Hematopoietic multipotent progenitor cell treated with erythropoietin and hydrocortisone succinate and interleukin-3 and kit ligand, for 4 days (in vitro differentiated cells): ENCODE data around the gene AFAP1.
A peak's percentile ranks its signal among the peaks of the same experiment; 100 is the strongest.

Experiments used
- DNase-seq: peaks from one replicate; pipeline ENCODE4 v3.0.0-alpha.2; 2015

Gene AFAP1

DNA sequence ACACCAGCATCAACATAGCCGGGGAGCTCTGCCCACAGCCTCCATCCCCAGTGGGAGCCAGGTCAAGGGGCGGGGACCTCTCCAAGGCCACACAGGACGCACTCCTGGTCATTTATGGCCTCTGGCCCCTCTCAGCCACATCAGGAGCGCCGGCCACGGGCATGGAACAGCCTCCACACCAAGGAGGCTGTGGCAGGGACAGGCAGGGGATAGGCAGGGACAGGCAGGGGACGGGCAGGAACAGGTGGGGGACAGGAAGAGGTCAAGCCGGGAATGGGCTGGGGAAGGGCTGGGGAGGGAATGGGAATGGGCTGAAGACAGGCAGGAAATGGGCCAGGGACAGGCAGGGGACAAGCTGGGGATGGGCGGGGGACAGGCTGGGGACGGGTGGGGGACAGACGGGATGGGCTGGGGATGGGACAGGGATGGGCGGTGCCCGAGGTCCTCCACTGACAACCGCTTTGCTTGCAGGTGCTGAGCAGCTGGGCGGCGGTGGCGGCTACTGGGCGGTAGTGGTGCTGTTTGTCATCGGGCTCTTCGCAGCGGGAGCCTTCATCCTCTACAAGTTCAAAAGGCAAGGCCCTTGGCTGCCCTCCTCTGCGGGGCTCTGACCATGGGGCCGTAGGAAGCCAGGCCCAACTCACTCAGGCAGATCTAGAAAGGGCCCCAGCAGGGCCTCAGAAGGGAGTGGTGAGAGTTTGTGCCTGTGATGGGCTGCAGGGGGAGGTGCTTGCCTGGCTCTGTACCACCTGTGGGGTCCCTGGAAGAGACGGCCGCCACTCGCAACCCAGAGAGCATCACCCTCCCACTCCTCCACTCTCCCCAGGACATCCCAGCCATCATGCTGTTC, 205.6 kb downstream of the AFAP1 start:
- DNase-seq, result no peak

DNA sequence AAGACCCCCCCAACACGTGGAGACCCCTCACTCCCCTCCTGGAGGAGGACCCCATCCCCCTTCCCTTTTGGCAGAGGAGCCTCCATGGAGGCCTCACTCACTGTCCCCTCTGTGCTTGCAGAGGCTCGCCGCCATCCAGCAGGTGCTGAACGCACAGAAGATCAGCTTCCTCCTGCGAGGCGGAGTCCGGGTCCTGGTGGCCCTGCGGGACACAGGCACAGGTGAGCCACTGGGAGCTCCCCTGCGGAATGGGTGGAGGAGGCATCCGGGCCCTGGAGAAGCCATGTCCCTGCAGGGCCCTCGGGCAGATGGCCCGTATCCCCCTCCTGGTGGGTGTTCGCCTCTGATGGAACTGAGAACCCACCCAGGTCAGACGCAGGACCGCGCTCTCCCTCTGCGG, 206.5 kb downstream of the AFAP1 start:
- no peak for DNase-seq

DNA sequence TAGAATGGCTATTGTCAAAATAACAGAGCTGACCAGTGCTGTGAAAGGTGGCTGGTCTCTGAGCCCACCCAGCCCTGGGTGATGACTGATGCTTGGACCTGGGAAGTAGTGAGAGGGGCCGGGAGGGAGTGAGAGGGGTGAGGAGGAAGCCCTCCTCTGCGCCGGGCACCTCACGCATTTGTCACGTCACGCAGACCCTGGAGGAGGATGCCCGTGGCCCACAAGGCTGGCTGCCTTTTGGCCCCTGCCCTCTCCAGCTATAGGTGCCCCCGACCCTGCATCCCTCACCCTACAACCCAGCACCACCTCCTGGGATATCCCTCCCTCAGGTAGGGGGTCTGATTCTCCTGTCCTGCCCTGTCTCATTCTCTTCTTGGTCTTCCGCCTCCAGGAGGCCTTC, 207.4 kb downstream of the AFAP1 start:
- no peak for DNase-seq

DNA sequence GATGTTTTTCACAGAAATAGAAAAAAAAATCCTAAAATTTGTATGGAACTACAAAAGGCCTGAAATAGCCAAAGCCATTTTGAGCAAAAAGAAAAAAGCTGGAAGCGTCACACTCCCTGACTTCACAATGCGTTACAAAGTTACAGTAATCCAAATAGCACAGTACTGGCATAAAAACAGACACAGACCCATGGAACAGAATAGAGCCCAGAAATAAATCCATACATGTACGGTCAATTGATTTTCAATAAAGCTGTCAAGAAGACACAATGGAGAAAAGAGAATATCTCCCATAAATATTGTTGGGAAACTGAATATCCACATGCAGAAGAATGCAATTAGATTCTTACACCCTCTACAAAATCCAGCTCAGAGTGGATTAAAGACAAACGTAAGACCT, 208.2 kb downstream of the AFAP1 start:
- DNase-seq, result no peak

DNA sequence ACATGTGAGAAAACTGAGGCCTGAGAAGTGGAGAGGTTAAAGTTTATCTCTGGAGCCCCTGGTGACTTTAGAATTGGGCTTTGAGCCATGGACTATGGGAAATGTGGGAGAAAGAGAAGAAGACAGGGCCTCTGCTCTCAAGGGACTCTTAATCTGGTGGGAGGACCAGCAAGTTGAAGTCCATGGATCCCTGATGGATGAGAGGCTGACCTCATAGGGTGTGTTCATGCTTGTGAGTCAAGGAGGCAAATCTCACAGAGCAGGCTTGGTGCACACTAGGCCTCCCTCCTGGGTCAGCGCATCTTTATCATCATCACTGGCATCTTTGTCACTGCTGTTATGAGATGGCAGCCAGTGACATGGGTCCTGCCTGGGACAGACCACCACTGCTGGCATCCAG, 211.9 kb downstream of the AFAP1 start:
- no peak for DNase-seq

DNA sequence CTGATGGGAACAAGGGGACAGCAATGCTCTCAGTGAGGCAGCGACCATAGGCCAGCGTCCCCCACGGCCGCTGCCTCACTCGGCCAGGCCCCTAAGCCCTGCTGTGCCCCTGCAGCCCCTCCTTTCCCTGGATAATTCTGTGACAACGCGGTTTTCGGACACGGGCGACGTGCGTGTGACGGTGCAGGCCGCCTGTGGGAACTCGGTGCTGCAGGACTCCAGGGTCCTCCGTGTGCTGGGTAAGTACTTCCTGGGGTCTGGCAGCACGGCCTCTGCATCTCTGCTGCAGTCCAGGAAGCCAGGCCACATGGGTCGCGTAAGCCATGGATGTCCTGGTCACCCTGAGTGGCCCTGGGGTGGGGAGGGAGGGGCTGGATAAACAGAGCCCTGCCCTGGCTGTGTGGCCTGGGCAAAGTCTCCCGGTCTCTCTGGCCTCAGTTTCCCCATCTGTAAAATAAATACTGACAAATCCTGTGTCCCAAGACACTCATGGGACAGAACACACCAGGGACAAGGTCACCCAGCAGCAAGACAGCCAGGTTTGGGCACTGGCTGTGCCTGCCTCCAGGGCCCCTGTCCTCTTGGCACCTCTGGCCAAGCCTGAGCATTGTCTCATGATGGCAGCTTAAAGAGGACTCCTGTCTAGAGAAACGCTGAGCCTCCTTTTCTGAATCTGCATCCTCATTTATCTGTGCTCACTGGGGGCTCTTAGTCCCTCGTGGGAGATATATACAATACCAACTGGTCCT, 212.8 kb downstream of the AFAP1 start:
- no peak for DNase-seq

DNA sequence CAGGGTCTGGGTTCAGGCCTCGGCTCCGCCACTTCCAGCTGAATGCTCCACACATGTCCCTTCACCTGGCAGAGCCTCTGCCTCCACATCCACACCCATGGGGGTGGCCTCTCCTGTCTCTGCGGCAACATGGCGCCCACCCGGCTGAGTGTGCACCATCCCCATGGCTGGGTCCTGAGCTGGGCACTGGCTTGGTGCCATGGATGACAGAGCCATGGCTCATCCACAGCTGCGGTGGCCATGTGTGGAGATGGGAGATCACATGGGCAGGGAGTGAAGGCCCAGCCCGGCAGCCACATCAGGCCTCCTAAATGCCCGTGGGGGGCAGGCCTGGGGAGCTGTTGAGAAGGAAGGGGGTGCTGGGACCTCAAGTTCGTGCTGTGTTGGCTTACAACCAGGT, 213.7 kb downstream of the AFAP1 start:
- no peak for DNase-seq

DNA sequence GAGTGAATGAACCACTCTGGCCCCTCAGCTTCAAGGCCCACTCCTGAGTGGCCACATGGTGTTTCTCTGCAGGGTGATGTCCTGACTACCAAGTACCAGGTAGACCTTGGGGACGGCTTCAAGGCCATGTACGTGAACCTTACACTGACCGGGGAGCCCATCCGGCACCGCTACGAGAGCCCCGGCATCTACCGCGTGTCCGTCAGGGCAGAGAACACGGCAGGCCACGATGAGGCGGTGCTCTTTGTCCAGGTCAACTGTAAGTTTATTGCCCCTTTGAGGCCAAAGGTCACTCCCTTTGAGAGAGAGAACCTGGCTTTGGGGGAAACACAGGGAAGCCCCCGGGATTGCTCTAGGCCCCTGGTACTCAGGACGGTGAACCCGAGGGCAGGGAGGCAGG, 216.0 kb downstream of the AFAP1 start:
- DNase-seq, result no peak

DNA sequence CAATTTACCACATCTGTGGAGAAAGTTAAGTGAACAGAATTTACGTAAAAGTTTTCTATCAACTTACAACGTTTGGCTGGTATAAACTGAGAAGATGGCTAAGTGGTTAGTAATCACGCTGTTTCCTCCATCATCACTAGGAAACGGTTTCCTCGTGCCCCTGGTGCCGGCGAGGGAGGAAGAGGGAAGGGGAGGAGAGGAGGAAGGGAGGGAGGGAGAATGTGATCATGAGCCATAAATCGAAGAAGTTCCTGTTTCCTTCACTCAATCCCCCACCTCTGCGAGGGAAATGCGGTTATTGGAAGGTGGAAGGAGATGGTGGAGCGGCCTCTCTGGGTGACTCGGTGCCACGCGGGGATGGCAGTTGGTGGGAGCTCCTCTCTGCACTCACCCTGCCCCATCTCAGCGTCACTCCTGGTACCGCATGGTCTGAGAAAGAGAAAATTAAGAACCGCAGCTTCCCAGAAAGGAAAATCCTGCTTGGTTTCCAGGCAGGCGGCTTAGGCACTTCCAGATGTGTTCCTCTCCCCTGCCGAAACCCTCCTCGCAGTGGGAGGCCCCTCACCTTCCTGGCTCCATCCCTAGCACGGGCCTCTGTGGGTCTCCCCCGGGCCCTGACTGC, 216.8 kb downstream of the AFAP1 start:
- no peak for DNase-seq

DNA sequence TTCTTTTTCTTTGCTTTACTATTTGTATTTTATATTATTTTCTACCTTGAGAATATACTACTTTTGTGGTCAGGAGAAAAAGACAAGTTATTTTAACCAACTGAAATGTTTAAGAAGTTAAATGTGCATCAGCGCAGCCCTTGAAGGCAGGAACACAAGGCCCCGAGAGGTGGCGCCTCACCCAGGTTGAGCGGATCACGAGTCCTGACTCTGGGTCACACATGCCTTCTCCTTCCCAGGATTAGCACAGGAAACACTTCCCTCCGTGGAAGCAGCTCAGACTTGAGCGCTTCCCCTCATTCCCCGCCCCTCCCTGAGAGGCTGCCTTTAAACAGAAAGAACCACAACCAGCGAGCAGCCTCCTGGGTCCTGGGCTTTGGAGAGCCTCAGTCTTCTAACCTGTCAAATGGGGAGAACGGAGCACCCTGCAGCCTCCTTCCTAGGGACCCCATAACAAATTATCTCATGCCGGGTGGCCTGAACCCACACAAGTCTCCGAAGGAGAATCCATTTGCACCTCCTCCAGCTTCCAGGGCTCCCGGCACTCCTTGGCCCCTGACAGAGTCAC, 217.6 kb downstream of the AFAP1 start:
- DNase-seq, result peak; percentile 10

DNA sequence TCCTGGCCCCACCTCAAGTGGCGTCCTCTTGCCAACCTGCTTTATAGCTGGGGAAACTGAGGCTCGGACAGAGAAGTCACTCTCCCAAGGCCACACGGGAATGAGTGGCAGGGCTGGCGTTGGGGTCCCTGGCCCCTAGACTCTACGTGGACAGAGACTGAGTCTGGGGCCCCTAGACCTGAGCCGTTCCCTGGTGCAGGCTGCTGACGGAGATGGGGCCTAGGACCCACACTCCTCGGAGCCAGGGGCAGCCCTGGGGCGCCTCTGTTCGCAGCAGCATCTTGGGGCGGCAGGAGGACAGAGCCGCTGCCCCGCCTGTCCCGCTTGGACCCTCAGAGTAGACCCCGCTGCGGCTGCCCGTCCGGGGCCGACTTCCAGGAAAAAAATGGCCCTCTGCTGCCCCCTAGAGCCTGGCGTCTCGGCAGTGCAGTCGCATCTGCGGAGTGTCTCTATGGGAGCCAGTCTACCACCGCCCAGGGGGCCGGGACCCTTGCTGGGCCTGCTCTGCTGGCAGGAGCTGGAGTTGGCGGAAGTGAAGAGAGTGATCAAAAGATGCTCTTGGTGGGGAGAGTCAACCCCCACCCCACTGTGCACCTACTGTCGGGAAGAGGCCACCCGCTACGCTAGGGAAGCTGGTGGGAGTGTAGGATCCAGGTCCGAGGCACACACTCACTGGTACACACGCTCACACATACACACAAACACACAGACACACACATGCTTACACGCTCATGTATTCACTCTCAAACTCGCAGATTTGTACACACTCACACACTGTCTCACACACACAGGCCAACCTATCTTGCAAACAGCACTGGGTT, 220.1 kb downstream of the AFAP1 start:
- DNase-seq, result peak; percentile 67

DNA sequence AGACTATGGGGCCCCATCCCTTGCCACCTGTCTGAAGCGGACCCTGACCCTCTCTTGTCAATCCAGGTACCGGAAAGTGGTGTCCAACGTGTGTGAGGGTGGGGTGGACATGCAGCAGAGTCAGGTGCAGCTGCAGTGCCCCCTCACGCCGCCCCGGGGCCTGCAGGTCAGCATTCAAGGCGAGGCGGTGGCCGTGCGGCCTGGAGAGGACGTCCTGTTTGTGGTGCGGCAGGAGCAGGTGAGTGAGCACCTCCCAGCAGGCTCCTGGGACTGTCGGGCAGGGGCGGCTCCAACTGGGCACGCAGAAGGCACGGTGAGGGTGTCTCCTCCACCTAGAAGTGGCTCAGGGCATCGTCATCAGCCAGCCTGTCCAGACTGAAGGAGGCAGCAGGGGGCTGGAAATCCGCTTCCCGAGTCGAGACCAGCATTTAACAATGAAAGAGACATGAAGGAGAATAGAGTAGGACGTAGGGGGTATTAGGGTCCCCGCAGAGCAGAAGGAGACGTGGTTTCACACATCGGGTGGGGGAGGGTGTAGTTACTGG, 221.6 kb downstream of the AFAP1 start:
- DNase-seq, result no peak

DNA sequence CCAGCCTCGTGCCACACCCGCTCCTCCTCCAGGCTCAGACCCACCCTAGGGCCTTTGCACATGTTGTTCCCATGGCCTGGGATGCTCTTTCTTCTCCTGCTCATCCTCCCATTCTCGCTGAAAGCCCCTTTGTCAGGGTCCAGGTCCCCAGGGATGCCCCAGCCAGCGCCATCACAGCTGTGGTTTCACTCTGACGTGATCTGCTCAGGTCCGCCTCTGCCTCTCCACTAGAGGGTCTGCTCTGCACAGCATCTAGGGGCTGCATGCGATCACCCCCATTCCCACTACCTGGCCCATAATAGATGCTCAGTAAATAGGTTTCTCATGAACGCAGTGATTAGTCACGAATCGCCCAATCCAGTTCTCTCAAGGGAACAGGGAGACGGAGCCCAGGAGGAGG, 222.5 kb downstream of the AFAP1 start:
- DNase-seq, result no peak

DNA sequence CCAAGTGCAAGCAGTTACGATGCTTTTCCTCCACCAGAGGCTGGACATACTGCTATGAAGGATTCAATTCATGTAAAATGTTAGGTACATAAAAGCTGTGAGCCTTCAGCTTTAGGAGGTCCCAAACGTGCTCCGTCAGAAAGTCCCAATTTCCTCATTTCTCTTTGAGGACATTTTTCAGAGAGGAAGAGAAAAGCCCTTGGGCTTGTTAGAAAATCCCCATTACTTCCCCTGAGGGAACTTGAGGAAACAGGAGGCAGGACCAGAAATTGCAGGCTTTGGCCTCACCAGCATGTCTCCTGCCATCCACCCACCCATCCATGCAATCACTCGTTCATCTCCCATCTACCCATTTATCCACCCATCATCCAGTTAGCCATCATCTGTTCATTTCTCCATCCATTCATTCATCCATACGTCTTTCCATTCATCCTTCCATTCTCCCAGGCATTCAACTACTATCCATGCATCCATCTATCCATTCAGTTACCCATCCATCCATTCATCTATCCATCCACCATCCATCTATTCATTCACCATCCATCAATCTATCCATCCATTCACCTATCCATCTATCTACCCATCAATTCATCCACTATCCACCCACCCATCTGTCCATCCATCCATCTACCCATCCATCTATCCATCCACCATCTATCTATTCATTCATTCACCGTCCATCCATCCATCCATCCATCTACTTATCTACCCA, 223.5 kb downstream of the AFAP1 start:
- no peak for DNase-seq

DNA sequence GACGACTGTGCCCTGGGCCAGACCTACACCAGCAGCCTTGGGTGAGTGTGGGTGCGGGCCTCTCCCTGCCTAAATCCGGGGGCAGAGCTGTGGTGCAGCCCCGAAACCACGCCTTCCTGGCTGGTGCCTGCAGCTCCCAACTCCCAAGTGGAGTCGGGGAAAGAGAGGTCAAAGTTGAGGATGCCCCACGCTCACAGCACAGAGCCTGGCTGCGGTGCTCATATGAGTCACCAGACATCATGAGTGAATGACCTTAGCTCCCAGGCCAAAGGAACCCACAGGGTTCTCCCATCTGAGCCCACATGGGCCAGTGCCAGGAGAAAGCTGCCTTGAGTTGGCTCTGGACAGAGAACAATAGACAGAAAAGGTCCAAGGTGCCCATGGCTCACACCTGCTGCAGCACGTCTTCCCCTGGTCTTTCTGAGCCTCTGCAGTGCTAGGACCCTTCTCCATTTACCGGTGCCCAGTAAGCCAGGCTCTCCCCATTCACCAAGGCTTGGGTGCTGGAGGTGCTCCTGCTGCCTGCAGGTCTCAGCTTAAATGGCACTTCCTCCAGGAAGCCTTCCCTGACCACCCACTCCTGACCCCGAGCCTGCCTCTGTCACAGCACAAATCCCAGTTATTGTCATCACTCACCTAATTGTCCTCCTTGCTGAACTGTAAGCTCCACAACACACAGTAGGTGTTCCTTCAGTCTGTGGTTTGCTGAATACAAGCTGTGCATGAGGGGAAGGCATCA, 224.2 kb downstream of the AFAP1 start:
- DNase-seq, result no peak

DNA sequence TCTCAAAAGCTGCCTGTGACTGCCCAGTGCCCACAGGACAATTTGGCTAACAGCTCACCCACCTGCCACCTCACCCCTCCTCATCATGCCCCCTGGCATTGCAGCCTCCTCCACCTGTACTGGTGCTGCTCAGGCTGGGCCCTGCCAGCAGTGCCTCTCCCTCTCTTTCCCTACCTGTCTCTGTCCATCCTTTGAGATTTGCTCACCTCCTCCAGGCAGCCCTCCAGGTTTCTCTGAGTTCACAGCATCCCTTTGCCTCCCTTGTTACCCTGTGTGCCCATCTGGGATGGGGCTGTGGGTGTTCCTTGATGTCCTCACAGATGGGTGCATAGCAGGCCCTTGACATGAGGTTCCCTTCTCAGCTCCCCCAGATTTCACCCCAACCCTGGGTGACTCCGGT, 224.9 kb downstream of the AFAP1 start:
- no peak for DNase-seq

DNA sequence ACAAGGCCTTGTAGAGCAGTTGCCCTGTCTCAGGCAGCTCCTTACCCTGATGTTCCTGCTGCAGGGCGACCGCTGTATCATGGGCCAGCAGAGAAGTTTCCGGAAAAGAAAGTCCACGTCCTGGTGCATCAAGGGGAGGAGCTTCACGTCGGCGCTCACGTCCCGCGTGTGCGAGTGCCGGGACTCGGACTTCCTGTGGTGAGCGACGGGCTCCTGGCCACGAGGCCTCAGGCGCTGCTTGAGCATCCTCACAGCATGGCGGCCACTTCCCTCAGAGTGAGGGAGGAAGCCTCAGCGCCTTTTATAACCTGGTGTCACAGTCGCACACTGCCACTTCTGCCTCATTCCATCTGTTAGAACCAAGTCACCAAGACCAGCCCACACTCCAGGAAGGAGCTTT, 225.5 kb downstream of the AFAP1 start:
- no peak for DNase-seq

DNA sequence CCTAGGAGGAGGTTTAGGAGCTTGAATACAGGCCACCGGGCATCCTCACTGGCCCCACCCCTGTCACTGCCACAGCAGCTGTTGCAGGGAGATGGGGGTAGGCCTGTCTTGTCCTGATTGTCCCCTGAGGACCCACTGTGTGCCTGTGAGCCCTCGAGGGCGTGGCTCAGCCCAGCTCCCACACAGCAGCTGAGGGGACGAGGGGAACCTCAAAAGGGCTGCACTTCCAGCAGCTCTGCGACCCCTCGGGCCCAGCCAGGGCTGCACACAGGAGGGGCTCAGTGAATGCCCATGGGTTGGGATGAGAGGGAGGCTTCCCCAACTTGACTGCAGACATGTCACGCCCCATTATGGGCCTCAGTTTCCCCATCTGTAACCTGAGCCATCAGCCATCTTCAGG, 225.9 kb downstream of the AFAP1 start:
- DNase-seq, result no peak

DNA sequence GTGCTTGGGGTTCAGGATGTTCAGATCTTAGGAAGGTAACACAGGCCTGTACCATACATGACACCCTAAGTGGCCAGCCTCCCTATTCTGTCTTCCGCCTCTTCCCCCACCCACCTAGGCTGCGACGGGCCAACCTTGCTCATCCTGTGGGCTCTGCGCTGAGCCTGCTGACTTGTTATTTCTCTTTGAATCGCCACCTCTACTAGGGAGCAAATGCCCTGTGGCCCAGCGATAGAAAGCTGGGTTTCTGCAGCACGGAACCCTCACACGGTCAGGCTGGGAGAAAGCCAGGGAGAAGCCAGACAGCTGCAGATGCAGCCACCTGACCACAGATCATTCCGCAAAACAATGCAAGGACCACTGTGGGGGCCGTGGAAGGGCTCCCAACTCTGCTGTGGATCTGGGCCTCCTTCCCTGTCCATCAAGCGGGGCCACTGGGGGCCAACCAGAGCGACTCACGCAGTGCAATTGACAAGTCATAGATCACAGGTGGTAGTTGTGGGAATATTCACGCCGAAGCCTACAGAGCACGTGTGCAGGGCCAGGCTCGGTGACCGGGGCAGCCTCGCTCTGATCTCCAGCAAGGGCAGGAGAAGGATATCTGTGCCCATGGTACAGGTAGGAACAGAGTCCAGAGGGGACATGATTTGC, 227.5 kb downstream of the AFAP1 start:
- no peak for DNase-seq

DNA sequence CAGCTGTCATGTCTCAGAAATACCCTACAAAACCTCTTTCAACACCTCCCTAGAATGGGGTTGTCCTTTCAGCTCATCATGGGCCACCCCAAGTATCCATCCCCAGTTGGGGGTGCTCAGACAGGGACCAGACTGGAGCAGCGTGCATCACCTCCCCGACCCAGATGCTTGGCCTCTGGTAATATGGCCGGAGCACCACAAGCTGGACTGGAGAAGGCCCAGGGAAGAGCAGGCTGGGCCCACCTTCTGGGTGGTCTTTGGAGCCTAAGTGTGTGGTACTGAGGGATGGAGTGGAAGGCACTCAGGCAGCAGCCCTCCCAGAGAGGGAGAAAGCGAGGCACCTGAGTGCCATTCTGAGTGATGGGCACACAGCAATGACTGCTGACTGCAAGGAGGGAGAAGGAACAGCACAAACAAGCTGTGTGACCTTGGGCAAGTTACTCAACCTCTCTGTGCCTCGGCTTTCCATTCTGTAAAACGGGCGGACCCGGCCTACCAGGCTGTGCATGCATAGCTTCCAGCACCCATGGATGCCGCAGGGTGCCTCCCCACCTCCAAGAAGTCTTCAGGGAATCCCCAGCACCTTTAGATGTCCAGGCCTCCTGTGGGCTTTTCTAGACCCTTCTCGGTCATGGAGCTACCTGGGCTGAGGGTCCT, 228.2 kb downstream of the AFAP1 start:
- no peak for DNase-seq
